Naive B cell (primary cell): ENCODE measurements around the gene JAG1. TPM values are rescaled to one million over a fixed set of nuclear protein-coding genes. Genes with fewer than 3 reads are reported as not detected.
"Not testable (repeated sequence)": the region's sequence is repeated elsewhere in the genome, so short reads cannot be mapped to it uniquely, and the experiment has no call there.

Experiments
- ATAC-seq, 2 donors: fragments of 150-1000 bp; cut with Tn5 transposase; 2 replicates each; pipeline ENCODE4 v1.10.0; 2021; ENCODE audit warnings: low read depth in 2 of 2, mild to moderate bottlenecking in 2 of 2, moderate library complexity in 2 of 2
- DNase-seq: peaks from one replicate; pipeline ENCODE4 v3.0.0; 2022
- H3K27ac Mint-ChIP-seq, 6 donors: one replicate each; pipeline ENCODE4 v1.8.0; 2020 to 2022; ENCODE audit warnings: mild to moderate bottlenecking in 6 of 6, mixed read lengths in 6 of 6, moderate library complexity in 5 of 6, inconsistent platforms in 2 of 6
- H3K27me3 Mint-ChIP-seq, 3 donors: one replicate each; pipeline ENCODE4 v1.8.0; 2021 to 2022; ENCODE audit warnings: mixed read lengths in 3 of 3, mild to moderate bottlenecking in 1 of 3
- H3K36me3 Mint-ChIP-seq, 2 donors: one replicate each; pipeline ENCODE4 v1.8.0; 2020 to 2022; ENCODE audit warnings: mixed read lengths in 2 of 2, inconsistent platforms in 1 of 2, mild to moderate bottlenecking in 1 of 2
- H3K4me1 Mint-ChIP-seq, 3 donors: one replicate each; pipeline ENCODE4 v1.8.0; 2020 to 2022; ENCODE audit warnings: mixed read lengths in 3 of 3, inconsistent platforms in 1 of 3, mild to moderate bottlenecking in 1 of 3, moderate library complexity in 1 of 3
- H3K4me3 Mint-ChIP-seq, 8 donors: one replicate each; pipeline ENCODE4 v1.8.0; 2020 to 2022; ENCODE audit warnings: mild to moderate bottlenecking in 8 of 8, mixed read lengths in 8 of 8, moderate library complexity in 8 of 8, inconsistent platforms in 2 of 8
- H3K9me3 Mint-ChIP-seq, 7 donors: one replicate each; pipeline ENCODE4 v1.8.0; 2020 to 2022; ENCODE audit warnings: mixed read lengths in 7 of 7, mild to moderate bottlenecking in 5 of 7, inconsistent platforms in 2 of 7, moderate library complexity in 1 of 7
- polyA plus RNA-seq, 6 donors: library from polyadenylated mRNA; unstranded; fragments of 300-500 nt; fragmentation: Illumina TruSeq; gene quantifications; one replicate each; pipeline ENCODE4 v1.2.3, GENCODE V29; 2021; ENCODE audit warnings: low read depth in 6 of 6

Gene JAG1
- polyA plus RNA-seq, 6 donors from 2014 or later = 0.05 to 0.06 (median 0.06) TPM; not detected in 3

DNA sequence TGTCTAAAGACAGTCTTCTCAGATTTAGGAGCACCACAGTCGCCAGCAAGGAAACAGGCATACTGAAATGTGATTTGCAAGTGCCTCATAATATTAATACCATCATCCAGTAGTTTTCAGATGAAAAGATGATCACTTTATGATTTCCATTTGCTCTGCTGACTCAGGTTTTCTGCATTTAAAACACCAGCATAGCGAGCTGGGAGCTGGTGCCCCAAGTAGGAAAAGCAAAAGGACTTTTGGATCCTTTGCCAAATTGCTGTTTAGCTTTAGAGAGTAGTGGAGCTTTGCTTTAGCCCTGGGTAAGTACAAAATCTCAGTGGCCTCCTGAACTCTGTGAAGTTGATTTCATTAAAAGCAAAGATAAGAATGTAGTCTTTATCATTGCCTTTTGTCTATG lies 78.5 kb downstream of the JAG1 start:
- ATAC-seq (no peak), DNase-seq (no peak)
- Mint-ChIP-seq H3K36me3 (peaks cover 7 to 14% of the 10 kb centered on the region in 2 donors), H3K9me3 (no peaks in the 10 kb centered on the region), H3K4me3 (no peak overlapping the region), H3K27ac (no peak overlapping the region), H3K4me1 (peaks cover 0 to 5% (median 3%) of the 10 kb centered on the region in 3 donors), H3K27me3 (no peaks in the 10 kb centered on the region)

DNA sequence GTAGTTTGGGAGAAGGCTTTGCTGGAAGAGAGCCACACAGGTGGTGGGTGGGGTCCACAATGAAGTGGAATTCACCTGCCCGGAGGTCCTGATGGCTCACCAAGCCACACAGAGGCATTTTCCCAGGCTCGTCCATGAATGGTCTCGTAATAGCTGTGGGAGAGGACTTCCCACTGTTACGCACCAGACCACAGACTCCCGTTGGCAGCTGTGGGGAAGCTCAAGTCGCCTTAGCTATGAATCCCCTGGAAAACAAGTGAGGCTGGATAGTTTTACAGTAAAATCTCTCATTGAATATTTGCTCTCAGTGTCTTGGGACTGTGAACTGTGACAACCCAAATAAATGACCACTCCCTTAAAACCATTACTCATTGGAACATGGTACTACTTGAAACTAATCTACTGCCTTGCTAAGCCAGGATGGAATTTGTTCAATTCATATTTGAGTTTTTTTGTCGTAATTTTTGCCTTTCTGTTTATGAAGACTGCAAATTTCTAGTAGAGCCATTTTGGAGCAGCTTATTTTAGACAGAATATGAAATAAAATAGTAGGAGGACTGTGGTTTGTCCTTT lies 79.4 kb downstream of the JAG1 start:
- Mint-ChIP-seq H3K27me3 (no peaks in the 10 kb centered on the region), H3K4me1 (peaks cover 0 to 5% (median 3%) of the 10 kb centered on the region in 3 donors), H3K36me3 (peaks cover 7 to 14% of the 10 kb centered on the region in 2 donors), H3K9me3 (no peaks in the 10 kb centered on the region), H3K27ac (no peak overlapping the region), H3K4me3 (no peak overlapping the region)
- DNase-seq (no peak), ATAC-seq (no peak)

DNA sequence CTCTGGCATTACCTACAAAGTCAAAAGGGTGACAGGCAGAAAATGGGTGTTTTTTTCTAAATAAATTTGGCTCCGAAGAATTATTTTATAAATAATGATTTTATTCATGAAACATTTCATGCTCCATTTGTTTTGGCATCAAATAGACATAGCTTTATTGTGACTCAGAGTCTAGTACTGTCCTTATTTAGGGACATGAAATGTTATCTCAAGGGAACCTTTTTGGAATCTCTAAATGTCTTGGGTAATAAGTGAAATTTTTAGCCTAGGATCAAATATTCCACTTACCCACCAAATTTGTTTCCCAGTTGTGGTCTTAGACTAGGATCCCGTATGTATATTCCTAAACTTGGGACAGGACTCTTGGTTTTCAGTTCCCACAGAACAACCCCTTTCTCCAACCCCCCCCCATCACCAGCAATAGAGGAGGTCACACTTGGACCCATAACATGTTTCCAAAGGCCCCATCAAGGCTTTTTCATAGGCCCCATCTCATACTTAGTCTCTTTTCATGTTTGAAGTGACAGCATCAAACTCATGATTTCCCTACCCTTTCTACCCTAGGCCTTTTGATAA lies 81.8 kb downstream of the JAG1 start:
- DNase-seq (no peak), ATAC-seq (no peak)
- Mint-ChIP-seq H3K4me3 (no peak overlapping the region), H3K9me3 (no peaks in the 10 kb centered on the region), H3K4me1 (peaks cover 0 to 5% (median 3%) of the 10 kb centered on the region in 3 donors), H3K27ac (peak overlapping the region in 1 of 6 donors; percentile 14), H3K36me3 (peaks cover under 1% of the 10 kb centered on the region in 2 donors), H3K27me3 (no peaks in the 10 kb centered on the region)

DNA sequence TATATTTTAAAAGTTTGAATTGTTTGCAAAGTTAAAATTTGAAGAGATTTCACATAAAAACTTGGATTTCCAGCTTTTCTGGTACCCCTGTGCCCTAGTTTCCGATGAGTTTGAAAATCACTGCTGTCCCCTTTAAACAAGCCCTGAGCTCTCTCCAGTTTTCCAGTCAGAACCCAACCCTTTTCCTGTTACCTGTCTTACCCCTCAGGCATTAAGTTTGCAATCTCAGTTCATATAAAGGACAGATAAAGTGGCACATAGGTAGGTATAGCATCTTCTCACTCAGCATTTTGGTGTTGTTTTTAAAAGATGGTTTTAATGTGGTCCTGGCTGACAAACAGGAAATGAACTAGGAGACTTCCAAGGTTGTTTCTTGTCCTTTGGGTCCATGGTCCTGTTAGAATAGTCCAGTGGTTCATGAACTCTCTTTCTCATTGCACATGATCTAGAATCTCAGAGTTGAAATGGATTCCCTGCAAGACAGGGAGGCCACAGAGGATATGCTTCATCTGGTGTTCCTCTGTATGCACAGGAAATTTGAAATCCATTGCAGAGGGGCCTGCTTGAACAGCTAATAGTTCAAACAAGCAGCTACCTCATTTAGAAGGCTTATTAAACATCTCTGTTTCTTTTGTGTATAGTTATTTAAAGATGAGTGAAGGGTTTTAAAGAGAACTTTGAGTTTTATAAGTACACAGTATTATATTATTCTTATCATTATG lies 82.7 kb downstream of the JAG1 start:
- no peak overlapping the region for H3K4me3 Mint-ChIP-seq
- peaks cover 0 to 5% (median 3%) of the 10 kb centered on the region in 3 donors for H3K4me1 Mint-ChIP-seq
- peaks cover 0 to 6% of the 10 kb centered on the region in 2 donors for H3K36me3 Mint-ChIP-seq
- ATAC-seq = no peak
- peaks cover 0 to 2% (median 0%) of the 10 kb centered on the region in 7 donors for H3K9me3 Mint-ChIP-seq
- H3K27ac Mint-ChIP-seq = no peak overlapping the region
- no peaks in the 10 kb centered on the region for H3K27me3 Mint-ChIP-seq
- no peak for DNase-seq

DNA sequence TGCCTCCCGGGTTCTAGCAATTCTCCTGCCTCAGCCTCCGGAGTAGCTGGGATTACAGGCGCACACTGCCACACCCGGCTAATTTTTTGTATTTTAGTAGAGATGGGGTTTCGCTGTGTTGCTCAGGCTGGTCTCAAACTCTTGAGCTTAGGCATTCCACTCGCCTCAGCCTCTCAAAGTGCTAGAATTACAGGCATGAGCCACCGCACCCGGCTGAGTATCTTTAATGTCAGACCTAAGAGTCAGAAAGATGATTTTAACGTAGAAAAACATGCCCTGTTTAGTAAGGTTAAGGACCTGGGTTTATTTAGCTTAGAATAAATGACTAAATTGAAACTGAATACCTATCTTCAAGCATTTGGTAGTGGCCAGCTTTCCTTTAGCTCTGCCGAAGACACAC lies 83.4 kb downstream of the JAG1 start:
- not testable (repeated sequence) for DNase-seq, H3K27me3 Mint-ChIP-seq, ATAC-seq, H3K9me3 Mint-ChIP-seq, H3K27ac Mint-ChIP-seq, H3K4me1 Mint-ChIP-seq, H3K4me3 Mint-ChIP-seq, H3K36me3 Mint-ChIP-seq

Other genes with a start within 250 kb of the JAG1 start
- gene MKKS, start 239.8 kb downstream of the JAG1 start, polyA plus RNA-seq = 10 to 100 TPM in 5 of 6 donors, 1 to 10 TPM in 1; 8.9 to 27.3 (median 19.7) TPM
- gene SLX4IP, start 238.7 kb downstream of the JAG1 start, polyA plus RNA-seq = 1 to 10 TPM; 1.7 to 3.5 (median 2.5) TPM